Activated B cell treated with CpG ODN at 0.5 μM for 24 hours (primary cell): Measurements from ENCODE around the gene ABLIM2. TPM values are rescaled to one million over a fixed set of nuclear protein-coding genes. Genes with fewer than 3 reads are reported as not detected.

Source experiments
- ATAC-seq: fragments of 200-7000 bp; cut with Tn5 transposase; one replicate; pipeline ENCODE4 v1.10.0; 2021; ENCODE audit warnings: low read depth, mild to moderate bottlenecking, moderate library complexity
- CTCF ChIA-PET: fragments of 350-600 bp; sonication (Branson Sonifier 250); formaldehyde crosslinking; loops from one replicate; lab custom pipeline; 2021; ENCODE audit warnings: antibody characterized with exemption; lab: Charles Lee
- POLR2A ChIA-PET: fragments of 350-600 bp; sonication (Branson Sonifier 250); formaldehyde crosslinking; loops from one replicate; lab custom pipeline; 2021; ENCODE audit warnings: antibody characterized with exemption; lab: Charles Lee
- DNase-seq: peaks from one replicate; pipeline ENCODE4 v3.0.0; 2022
- H3K27ac Mint-ChIP-seq: one replicate; pipeline ENCODE4 v1.8.0; 2020; ENCODE audit warnings: mixed read lengths
- H3K27me3 Mint-ChIP-seq: one replicate; pipeline ENCODE4 v1.8.0; 2021; ENCODE audit warnings: mixed read lengths
- H3K36me3 Mint-ChIP-seq: one replicate; pipeline ENCODE4 v1.8.0; 2021; ENCODE audit warnings: low read depth, mixed read lengths
- H3K4me1 Mint-ChIP-seq: one replicate; pipeline ENCODE4 v1.8.0; 2021; ENCODE audit warnings: mixed read lengths
- H3K4me3 Mint-ChIP-seq: one replicate; pipeline ENCODE4 v1.8.0; 2020; ENCODE audit warnings: mild to moderate bottlenecking, mixed read lengths
- H3K9me3 Mint-ChIP-seq: one replicate; pipeline ENCODE4 v1.8.0; 2020; ENCODE audit warnings: mixed read lengths
- CTCF ChIP-seq: fragments of 200-600 bp; IDR thresholded peaks from one replicate; pipeline ENCODE4 v1.8.0; 2022; ENCODE audit warnings: antibody characterized with exemption, mild to moderate bottlenecking
- intact Hi-C: fragments of 100-400 bp; cut with micrococcal nuclease; formaldehyde crosslinking; loops from one replicate; pipeline ENCODE4 v1.15.1; 2024
- total RNA-seq: library from RNA; stranded (reverse); gene quantifications from 2 replicates; pipeline ENCODE4 v1.2.3, GENCODE V29; 2022

ABLIM2 gene
- total RNA-seq, 1 donor from 2014 or later: 5.2 TPM

DNA sequence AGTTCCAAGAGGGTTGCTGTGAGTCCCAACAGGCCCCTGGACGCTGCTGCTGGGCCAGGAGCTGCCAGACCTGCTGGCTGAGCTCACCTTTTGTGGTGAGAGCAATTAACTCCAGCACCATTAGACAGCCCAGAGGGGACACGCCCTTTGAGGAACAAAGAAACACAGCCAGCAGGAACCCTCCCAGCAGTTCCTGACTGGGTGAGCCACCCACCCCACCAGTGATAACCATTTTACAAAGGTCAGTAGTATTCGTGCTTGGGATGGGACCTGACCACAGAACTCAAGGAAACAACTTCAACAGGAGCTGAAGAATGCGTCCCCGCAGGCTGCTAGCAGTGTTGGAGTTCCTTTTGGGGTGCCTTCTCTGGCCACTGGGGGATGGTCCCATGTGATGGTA lies 180.1 kb downstream of the ABLIM2 start:
- POLR2A ChIA-PET: no interaction called here

DNA sequence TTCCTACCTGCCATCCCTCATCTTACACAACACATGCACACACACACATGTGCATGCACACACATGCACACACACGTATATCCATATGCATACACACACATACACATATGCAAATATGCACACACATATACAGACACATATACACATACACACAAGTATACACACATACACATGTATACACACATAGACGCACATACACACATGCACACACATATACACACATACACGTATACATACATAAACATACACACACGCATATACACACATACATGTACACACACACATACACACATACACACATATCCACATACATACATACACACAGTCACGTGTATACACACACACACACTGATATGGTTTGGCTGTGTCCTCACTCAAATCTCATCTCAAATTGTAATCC lies 182.0 kb downstream of the ABLIM2 start:
- H3K36me3 Mint-ChIP-seq: no peaks in the 10 kb centered on the region
- peaks cover 2% of the 10 kb centered on the region for H3K9me3 Mint-ChIP-seq
- ATAC-seq (no peak), DNase-seq (no peak)
- H3K4me1 Mint-ChIP-seq: no peaks in the 10 kb centered on the region
- ChIA-PET CTCF (no interaction called here), POLR2A (no interaction called here)
- H3K4me3 Mint-ChIP-seq: no peak overlapping the region
- intact Hi-C loops: no loop called here
- TF ChIP-seq CTCF: no peak
- no peak overlapping the region for H3K27ac Mint-ChIP-seq
- no peaks in the 10 kb centered on the region for H3K27me3 Mint-ChIP-seq

More for the DNA sequence above, 180.1 kb downstream of the ABLIM2 start:
- intact Hi-C loops: no loop called here
- Mint-ChIP-seq H3K27ac (no peak overlapping the region), H3K27me3 (peaks cover 4% of the 10 kb centered on the region), H3K36me3 (no peaks in the 10 kb centered on the region), H3K4me1 (no peaks in the 10 kb centered on the region), H3K4me3 (no peak overlapping the region), H3K9me3 (peaks cover 2% of the 10 kb centered on the region)
- ATAC-seq: no peak
- TF ChIP-seq CTCF: no peak
- no peak for DNase-seq
- CTCF ChIA-PET: no interaction called here

GRCh38 chr4:7976025-7976424 lies 182.6 kb downstream of the ABLIM2 start:
- ATAC-seq (no peak), DNase-seq (no peak)
- Mint-ChIP-seq H3K27me3 (no peaks in the 10 kb centered on the region), H3K4me1 (no peaks in the 10 kb centered on the region), H3K9me3 (peaks cover 2% of the 10 kb centered on the region), H3K27ac (no peak overlapping the region), H3K36me3 (no peaks in the 10 kb centered on the region), H3K4me3 (no peak overlapping the region)
- ChIA-PET POLR2A (no interaction called here), CTCF (no interaction called here)
- no peak for TF ChIP-seq CTCF
- intact Hi-C loops: no loop called here

GRCh38 chr4:7974425-7974824 lies 184.2 kb downstream of the ABLIM2 start:
- Mint-ChIP-seq H3K36me3 (no peaks in the 10 kb centered on the region), H3K27me3 (peaks cover 6% of the 10 kb centered on the region), H3K27ac (no peak overlapping the region), H3K4me3 (no peak overlapping the region), H3K4me1 (peaks cover 7% of the 10 kb centered on the region), H3K9me3 (peaks cover 2% of the 10 kb centered on the region)
- ATAC-seq (no peak), DNase-seq (no peak)
- TF ChIP-seq CTCF: no peak
- ChIA-PET CTCF (no interaction called here), POLR2A (no interaction called here)
- intact Hi-C loops: no loop called here

DNA sequence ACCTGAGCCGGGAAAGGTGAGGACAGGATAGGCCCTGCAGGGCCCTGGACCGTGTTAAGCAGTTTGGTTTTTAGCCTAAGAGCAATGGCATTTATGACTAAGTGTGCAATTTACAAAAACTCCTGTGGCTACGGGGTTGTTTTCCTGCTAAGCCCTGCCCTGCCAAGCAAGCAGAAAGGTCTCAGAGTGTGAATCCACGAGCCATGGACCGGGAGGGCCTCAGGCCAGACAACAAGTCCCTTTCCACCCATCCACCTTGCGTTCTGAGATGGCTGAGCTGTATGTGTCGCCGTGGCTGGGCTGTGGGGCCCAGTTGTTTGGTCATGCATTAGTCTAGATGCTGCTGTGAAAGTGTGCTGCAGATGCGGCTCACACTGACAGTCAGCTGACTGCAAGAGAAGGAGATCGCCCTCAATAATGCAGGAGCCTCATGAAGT lies 185.1 kb downstream of the ABLIM2 start:
- H3K4me1 Mint-ChIP-seq: peaks cover 7% of the 10 kb centered on the region
- ATAC-seq: no peak
- CTCF ChIA-PET: no interaction called here
- no peaks in the 10 kb centered on the region for H3K36me3 Mint-ChIP-seq
- H3K27me3 Mint-ChIP-seq: peaks cover 6% of the 10 kb centered on the region
- peaks cover 2% of the 10 kb centered on the region for H3K9me3 Mint-ChIP-seq
- no peak for TF ChIP-seq CTCF
- POLR2A ChIA-PET: no interaction called here
- H3K4me3 Mint-ChIP-seq: no peak overlapping the region
- intact Hi-C loops: no loop called here
- no peak overlapping the region for H3K27ac Mint-ChIP-seq
- DNase-seq: no peak
